Panc1 (cell line): Measurements from ENCODE around the gene HOXB13.

Experiments used
- CTCF ChIP-seq: fragments of 450-650 bp; IDR thresholded peaks from 2 replicates; pipeline ENCODE4 v1.5.1; 2017; ENCODE audit warnings: mild to moderate bottlenecking
- POLR2AphosphoS5 ChIP-seq: IDR thresholded peaks from 2 replicates; pipeline ENCODE4 v1.6.1; 2012; ENCODE audit warnings: mild to moderate bottlenecking, low read depth, low read length, moderate library complexity
- REST ChIP-seq, 2 experiments: IDR thresholded peaks; 2 replicates each; pipeline ENCODE4 v1.6.1; 2011 to 2012; ENCODE audit warnings: low read depth in 2 of 2, control low read depth in 1 of 2, low read length in 1 of 2, mild to moderate bottlenecking in 1 of 2, moderate library complexity in 1 of 2; ENCODE audit not compliant: insufficient read depth in 1 of 2
- SIN3A ChIP-seq: IDR thresholded peaks from 2 replicates; pipeline ENCODE4 v1.6.1; 2012; ENCODE audit warnings: low read depth, mild to moderate bottlenecking, low read length, moderate library complexity, borderline replicate concordance; ENCODE audit not compliant: insufficient read depth
- TCF7L2 ChIP-seq: IDR thresholded peaks from 2 replicates; pipeline ENCODE4 v1.6.1; 2011; ENCODE audit warnings: mild to moderate bottlenecking, low read depth, low read length, inconsistent platforms

- TF ChIP-seq SIN3A (no peak), CTCF (no peak), POLR2AphosphoS5 (no peak), REST (IDR thresholded peaks at IDR 0.05; ENCODE audit: insufficient read depth in 1 of 2, low read depth in 2 of 2, low read length in 1 of 2) (no peak), TCF7L2 (no peak)
Measured at GRCh38 chr17:48735062-48735351, 6.5 kb upstream of the HOXB13 start.
